ENCODE data around the gene PHEX.

GRCh38 chrX:22040184-22040583, 8.1 kb downstream of the PHEX start:
- no peak for TF ChIP-seq CTCF (IDR thresholded peaks at IDR 0.05)
- TF ChIP-seq POLR2A (IDR thresholded peaks at IDR 0.05) = no peak
- no peak for TF ChIP-seq POLR2AphosphoS5 (IDR thresholded peaks at IDR 0.05; ENCODE audit: insufficient read depth in 1 of 2, low read depth in 1 of 2)
